ENCODE measurements around the gene CAV3.

GRCh38 chr3:8732413-8732812 lies 1.2 kb upstream of the CAV3 start:
- no peak for TF ChIP-seq POLR2A (IDR thresholded peaks at IDR 0.05; ENCODE audit: low read depth, low read length)
- no peak for TF ChIP-seq POLR2AphosphoS5 (IDR thresholded peaks at IDR 0.05; ENCODE audit: low read depth, low read length)

Data from GM12892 (cell line).